ENCODE measurements around the gene TNP1. TPM values are rescaled to one million over a fixed set of nuclear protein-coding genes. Genes with fewer than 3 reads are reported as not detected.
A peak's percentile ranks its signal among the peaks of the same experiment; 100 is the strongest.

The TNP1 gene
- total and polyA plus RNA-seq, 4 donors: not detected

DNA sequence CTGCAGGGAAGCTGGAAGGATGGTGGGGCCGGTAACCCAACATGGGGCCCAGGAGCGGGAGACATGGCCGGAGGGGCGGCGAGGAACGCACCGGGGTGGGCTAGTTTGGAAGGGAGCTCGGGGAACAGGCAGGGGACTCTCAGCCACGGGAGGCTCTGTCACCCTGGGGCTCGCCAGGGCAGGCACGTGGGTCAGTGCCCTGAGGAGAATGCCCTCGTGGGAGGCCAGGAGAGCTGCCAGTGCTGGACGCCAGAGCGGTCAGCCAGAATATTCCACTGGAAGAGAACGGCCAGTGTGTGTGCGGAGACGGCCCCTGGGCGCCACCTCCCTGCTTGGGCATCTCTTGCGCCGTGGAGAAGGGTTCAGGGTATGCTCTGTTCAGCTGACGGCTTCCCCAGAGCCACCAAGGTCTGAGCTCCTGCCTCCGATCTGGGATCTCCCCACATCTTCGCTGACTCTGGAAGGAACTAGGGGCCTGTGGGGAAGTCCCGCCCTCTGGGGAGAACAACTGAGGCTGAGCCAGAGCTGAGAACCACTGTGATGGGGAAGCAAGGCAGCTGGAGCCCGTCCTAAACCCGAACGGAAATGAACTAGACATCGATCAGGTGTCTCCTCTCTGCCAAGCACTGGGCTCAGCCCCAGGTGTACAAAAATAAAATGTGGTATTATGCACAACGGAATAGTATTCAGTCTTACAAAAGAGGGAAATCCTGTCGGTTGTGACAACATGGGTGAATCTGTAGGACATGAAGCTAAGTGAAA, 49.3 kb downstream of the TNP1 start:
- no peak overlapping the region for H3K9ac ChIP-seq (ENCODE audit: low read depth in 1 of 2, low read length in 2 of 2)
- 60% methylated on average over 30 of the region's 30 CpGs for WGBS
- H3K27ac ChIP-seq (ENCODE audit: low read depth in 1 of 2, low read length in 2 of 2): no peak overlapping the region
- no peak for DNase-seq (ENCODE audit: low spot score)
- peaks cover 0 to 15% (median 6%) of the 10 kb centered on the region in 4 donors for H3K4me1 ChIP-seq (ENCODE audit: control insufficient read depth in 4 of 4, insufficient read depth in 4 of 4, low read length in 3 of 4)
- no peaks in the 10 kb centered on the region for H3K27me3 ChIP-seq (ENCODE audit: control insufficient read depth in 4 of 4, insufficient read depth in 4 of 4, low read length in 3 of 4)
- peak in 1 of 2 donors; percentile 31 for TF ChIP-seq HNF4A (conservative IDR thresholded peaks at IDR 0.05)
- TF ChIP-seq RXRA (IDR thresholded peaks at IDR 0.05): peak in 1 of 2 donors; percentile 64
- TF ChIP-seq, protein P1, sequence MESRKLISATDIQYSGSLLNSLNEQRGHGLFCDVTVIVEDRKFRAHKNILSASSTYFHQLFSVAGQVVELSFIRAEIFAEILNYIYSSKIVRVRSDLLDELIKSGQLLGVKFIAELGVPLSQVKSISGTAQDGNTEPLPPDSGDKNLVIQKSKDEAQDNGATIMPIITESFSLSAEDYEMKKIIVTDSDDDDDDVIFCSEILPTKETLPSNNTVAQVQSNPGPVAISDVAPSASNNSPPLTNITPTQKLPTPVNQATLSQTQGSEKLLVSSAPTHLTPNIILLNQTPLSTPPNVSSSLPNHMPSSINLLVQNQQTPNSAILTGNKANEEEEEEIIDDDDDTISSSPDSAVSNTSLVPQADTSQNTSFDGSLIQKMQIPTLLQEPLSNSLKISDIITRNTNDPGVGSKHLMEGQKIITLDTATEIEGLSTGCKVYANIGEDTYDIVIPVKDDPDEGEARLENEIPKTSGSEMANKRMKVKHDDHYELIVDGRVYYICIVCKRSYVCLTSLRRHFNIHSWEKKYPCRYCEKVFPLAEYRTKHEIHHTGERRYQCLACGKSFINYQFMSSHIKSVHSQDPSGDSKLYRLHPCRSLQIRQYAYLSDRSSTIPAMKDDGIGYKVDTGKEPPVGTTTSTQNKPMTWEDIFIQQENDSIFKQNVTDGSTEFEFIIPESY (IDR thresholded peaks at IDR 0.05): no peak
- no peak overlapping the region for H3K4me3 ChIP-seq (ENCODE audit: low read depth in 1 of 3, low read length in 3 of 3)
- no peaks in the 10 kb centered on the region for H3K36me3 ChIP-seq (ENCODE audit: control insufficient read depth in 4 of 4, insufficient read depth in 3 of 4, low read depth in 1 of 4, low read length in 3 of 4)
- H3K9me3 ChIP-seq (ENCODE audit: control insufficient read depth in 4 of 4, low read length in 3 of 4): no peaks in the 10 kb centered on the region

Other genes with a start within 250 kb of the TNP1 start
- gene IGFBP2, start 226.6 kb downstream of the TNP1 start, total RNA-seq: 100 to 1,000 TPM in 1 of 2 donors, 10 to 100 TPM in 1; 88.8 to 242 TPM
- 1,000 to 10,000 TPM in 1 of 2 donors, 100 to 1,000 TPM in 1; 462 to 1,119 TPM for gene IGFBP2, start 226.6 kb downstream of the TNP1 start, polyA plus RNA-seq
- gene IGFBP5, start 164.5 kb downstream of the TNP1 start, total RNA-seq: 10 to 100 TPM in 1 of 2 donors, 1 to 10 TPM in 1; 2.3 to 43.4 TPM
- 10 to 100 TPM; 13.0 to 15.7 TPM for gene IGFBP5, start 164.5 kb downstream of the TNP1 start, polyA plus RNA-seq